MM.1S (cell line): ENCODE measurements around the gene MT3.
"Not testable (repeated sequence)": the region's sequence is repeated elsewhere in the genome, so short reads cannot be mapped to it uniquely, and the experiment has no call there.

ENCODE experiments used
- EZH2 ChIP-seq: fragments of 300-600 bp; sonication (generic); optimal IDR thresholded peaks from 2 replicates; pipeline ENCODE3; 2017; ENCODE audit warnings: low read depth, mild to moderate bottlenecking, antibody characterized with exemption, low read length, mixed read lengths
- TF ChIP-seq, protein P1 (sequence below): fragments of 300-600 bp; sonication (generic); IDR thresholded peaks from 2 replicates; pipeline ENCODE4 v1.5.1; 2016; ENCODE audit warnings: antibody characterized with exemption, low read length, mixed read lengths

DNA sequence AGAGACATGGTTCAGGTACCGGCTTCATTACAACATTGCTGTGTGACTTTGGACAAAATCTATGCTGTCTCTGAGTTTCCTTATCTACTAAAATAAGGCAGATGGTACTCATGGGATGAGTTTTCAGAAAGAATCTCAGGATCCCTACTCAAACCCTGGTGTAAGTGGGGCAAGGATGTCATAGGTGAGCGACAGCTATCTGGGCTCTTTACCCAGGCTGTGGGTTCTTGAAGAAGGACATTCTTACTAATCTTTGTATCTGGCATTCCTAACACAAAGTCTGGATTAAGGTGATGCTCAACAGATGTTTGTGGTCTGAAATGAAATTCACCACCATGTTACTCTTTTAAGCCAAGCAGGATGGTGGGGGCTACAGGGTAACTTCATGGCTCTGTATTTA, 6.4 kb upstream of the MT3 start:
- TF ChIP-seq, protein P1, sequence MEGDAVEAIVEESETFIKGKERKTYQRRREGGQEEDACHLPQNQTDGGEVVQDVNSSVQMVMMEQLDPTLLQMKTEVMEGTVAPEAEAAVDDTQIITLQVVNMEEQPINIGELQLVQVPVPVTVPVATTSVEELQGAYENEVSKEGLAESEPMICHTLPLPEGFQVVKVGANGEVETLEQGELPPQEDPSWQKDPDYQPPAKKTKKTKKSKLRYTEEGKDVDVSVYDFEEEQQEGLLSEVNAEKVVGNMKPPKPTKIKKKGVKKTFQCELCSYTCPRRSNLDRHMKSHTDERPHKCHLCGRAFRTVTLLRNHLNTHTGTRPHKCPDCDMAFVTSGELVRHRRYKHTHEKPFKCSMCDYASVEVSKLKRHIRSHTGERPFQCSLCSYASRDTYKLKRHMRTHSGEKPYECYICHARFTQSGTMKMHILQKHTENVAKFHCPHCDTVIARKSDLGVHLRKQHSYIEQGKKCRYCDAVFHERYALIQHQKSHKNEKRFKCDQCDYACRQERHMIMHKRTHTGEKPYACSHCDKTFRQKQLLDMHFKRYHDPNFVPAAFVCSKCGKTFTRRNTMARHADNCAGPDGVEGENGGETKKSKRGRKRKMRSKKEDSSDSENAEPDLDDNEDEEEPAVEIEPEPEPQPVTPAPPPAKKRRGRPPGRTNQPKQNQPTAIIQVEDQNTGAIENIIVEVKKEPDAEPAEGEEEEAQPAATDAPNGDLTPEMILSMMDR, result not testable (repeated sequence)
- not testable (repeated sequence) for TF ChIP-seq EZH2
